SK-MEL-5 (cell line): ENCODE data around the gene TCEAL5. TPM values are rescaled to one million over a fixed set of nuclear protein-coding genes. Genes with fewer than 3 reads are reported as not detected.
"Not testable (repeated sequence)": the region's sequence is repeated elsewhere in the genome, so short reads cannot be mapped to it uniquely, and the experiment has no call there.

Experiments used
- DNase-seq: peaks from one replicate; pipeline ENCODE4 v3.0.0-alpha.2; 2016; ENCODE audit warnings: low read depth, low spot score
- in situ Hi-C: cut with HindIII; loops from 2 replicates; pipeline ENCODE4 v1.10.0; 2016; ENCODE audit warnings: low sequenced_read_pairs, high pct_unique_total_duplicates, low pct_unique_long_range_greater_than_20kb
- polyA plus RNA-seq, 2 experiments: library from polyadenylated mRNA; depleted of rRNA; stranded (reverse); fragments of >200 nt; gene quantifications; 2 replicates each; pipeline ENCODE4 v1.2.3, GENCODE V29; 2015
- total RNA-seq: library from RNA; depleted of rRNA; stranded (reverse); fragments of >200 nt; shearing (Covaris generic); gene quantifications from 2 replicates; pipeline ENCODE4 v1.2.3, GENCODE V29; 2014; rRNA removed

TCEAL5 gene
- total RNA-seq = not detected in 2 replicates
- polyA plus RNA-seq (2015; cell fraction: cytosol; rRNA removed) = not detected in 2 replicates
- not detected in 2 replicates for polyA plus RNA-seq (2015; cell fraction: nucleus; rRNA removed)

- no peak for DNase-seq
- in situ Hi-C loops = no loop called here
Measured at GRCh38 chrX:103276581-103277002, at the start of gene TCEAL5. TCEAL5 (minus strand) TSS chrX:103276750; CDS start chrX:103274563, 2,187 bp downstream.

- DNase-seq = no peak
- in situ Hi-C loops = no loop called here
Measured at GRCh38 chrX:103311399-103311780, 34.8 kb upstream of the TCEAL5 start.

GRCh38 chrX:103310555-103311398 lies 34.2 kb upstream of the TCEAL5 start, which contains the start of gene BEX2:
BEX2 (minus strand) TSS chrX:103310990; CDS start chrX:103309976, 1,014 bp downstream.
- in situ Hi-C loops = no loop called here
- DNase-seq = peak; percentile 35

GRCh38 chrX:103309860-103310554 lies 33.5 kb upstream of the TCEAL5 start:
- in situ Hi-C loops = no loop called here
- DNase-seq = no peak

GRCh38 chrX:103305666-103306065 lies 29.1 kb upstream of the TCEAL5 start:
- in situ Hi-C loops, DNase-seq: not testable (repeated sequence)

GRCh38 chrX:103304705-103305104 lies 28.2 kb upstream of the TCEAL5 start:
- in situ Hi-C loops = no loop called here
- no peak for DNase-seq

GRCh38 chrX:103293118-103293517 lies 16.6 kb upstream of the TCEAL5 start:
- DNase-seq = no peak
- in situ Hi-C loops = no loop called here

- in situ Hi-C loops = no loop called here
- DNase-seq = no peak
Measured at GRCh38 chrX:103279624-103280023, 3.1 kb upstream of the TCEAL5 start.

- in situ Hi-C loops = no loop called here
- no peak for DNase-seq
Measured at GRCh38 chrX:103275947-103276567, 493 bp downstream of the TCEAL5 start.

GRCh38 chrX:103274284-103274683 lies 2.3 kb downstream of the TCEAL5 start:
- in situ Hi-C loops = no loop called here
- DNase-seq = no peak

- no peak for DNase-seq
- in situ Hi-C loops = no loop called here
Measured at GRCh38 chrX:103258275-103258674, 18.3 kb downstream of the TCEAL5 start.

GRCh38 chrX:103256651-103257050 lies 19.9 kb downstream of the TCEAL5 start:
- in situ Hi-C loops = no loop called here
- DNase-seq = no peak

- DNase-seq = peak; percentile 85
Measured at GRCh38 chrX:103254921-103255493, 21.5 kb downstream of the TCEAL5 start, which contains the start of gene TCEAL8. TCEAL8 (minus strand) TSS chrX:103255155; CDS start chrX:103253979, 1,176 bp downstream.

GRCh38 chrX:103254171-103254824 lies 22.3 kb downstream of the TCEAL5 start:
- DNase-seq = peak; percentile 54
- in situ Hi-C loops = no loop called here

More at GRCh38 chrX:103254921-103255493, 21.5 kb downstream of the TCEAL5 start, which contains the start of gene TCEAL8:
- in situ Hi-C loops = no loop called here

- in situ Hi-C loops = no loop called here
- peak; percentile 23 for DNase-seq
Measured at GRCh38 chrX:103253608-103254007, 22.9 kb downstream of the TCEAL5 start.

GRCh38 chrX:103250977-103251376 lies 25.6 kb downstream of the TCEAL5 start:
- in situ Hi-C loops = no loop called here
- no peak for DNase-seq

GRCh38 chrX:103249805-103250204 lies 26.7 kb downstream of the TCEAL5 start:
- DNase-seq = no peak
- in situ Hi-C loops = no loop called here
